Measurements from ENCODE around the gene CFAP210.

DNA sequence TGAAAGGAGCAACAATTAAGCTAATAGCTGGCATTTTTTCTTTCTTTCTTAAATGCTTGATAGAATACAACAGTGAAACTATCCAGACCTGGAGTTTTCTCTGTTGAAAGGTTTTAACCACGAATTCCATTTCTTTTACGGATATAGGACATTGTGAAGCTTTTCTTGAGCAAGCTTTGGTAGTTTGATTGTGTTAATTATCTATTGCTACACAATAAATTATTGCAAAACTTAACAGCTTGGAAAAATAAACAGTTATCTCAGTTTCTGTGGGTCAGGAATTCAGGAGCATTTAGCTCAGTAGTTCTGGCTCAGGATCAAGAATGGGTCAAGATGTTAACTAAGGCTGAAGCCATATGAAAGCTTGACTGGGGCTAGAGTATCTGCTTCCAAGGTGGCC is 11.7 kb upstream of the CFAP210 start:
- TF ChIP-seq, protein P1, sequence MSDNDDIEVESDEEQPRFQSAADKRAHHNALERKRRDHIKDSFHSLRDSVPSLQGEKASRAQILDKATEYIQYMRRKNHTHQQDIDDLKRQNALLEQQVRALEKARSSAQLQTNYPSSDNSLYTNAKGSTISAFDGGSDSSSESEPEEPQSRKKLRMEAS (CRISPR knock-in tag; IDR thresholded peaks at IDR 0.05) = no peak
- TF ChIP-seq, protein P2, sequence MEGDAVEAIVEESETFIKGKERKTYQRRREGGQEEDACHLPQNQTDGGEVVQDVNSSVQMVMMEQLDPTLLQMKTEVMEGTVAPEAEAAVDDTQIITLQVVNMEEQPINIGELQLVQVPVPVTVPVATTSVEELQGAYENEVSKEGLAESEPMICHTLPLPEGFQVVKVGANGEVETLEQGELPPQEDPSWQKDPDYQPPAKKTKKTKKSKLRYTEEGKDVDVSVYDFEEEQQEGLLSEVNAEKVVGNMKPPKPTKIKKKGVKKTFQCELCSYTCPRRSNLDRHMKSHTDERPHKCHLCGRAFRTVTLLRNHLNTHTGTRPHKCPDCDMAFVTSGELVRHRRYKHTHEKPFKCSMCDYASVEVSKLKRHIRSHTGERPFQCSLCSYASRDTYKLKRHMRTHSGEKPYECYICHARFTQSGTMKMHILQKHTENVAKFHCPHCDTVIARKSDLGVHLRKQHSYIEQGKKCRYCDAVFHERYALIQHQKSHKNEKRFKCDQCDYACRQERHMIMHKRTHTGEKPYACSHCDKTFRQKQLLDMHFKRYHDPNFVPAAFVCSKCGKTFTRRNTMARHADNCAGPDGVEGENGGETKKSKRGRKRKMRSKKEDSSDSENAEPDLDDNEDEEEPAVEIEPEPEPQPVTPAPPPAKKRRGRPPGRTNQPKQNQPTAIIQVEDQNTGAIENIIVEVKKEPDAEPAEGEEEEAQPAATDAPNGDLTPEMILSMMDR (IDR thresholded peaks at IDR 0.05) = no peak
- no peak for TF ChIP-seq NR2C2 (CRISPR knock-in tag; IDR thresholded peaks at IDR 0.05)
- TF ChIP-seq JUN (CRISPR knock-in tag; IDR thresholded peaks at IDR 0.05) = no peak
- TF ChIP-seq, protein P3, sequence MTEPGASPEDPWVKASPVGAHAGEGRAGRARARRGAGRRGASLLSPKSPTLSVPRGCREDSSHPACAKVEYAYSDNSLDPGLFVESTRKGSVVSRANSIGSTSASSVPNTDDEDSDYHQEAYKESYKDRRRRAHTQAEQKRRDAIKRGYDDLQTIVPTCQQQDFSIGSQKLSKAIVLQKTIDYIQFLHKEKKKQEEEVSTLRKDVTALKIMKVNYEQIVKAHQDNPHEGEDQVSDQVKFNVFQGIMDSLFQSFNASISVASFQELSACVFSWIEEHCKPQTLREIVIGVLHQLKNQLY (CRISPR knock-in tag; IDR thresholded peaks at IDR 0.05) = no peak
- no peak for TF ChIP-seq GTF2I (CRISPR knock-in tag; conservative IDR thresholded peaks at IDR 0.05)
- no peak for TF ChIP-seq ESRRA (CRISPR knock-in tag; IDR thresholded peaks at IDR 0.05; ENCODE audit: borderline replicate concordance)
- no peak for TF ChIP-seq TEAD4 (CRISPR knock-in tag; IDR thresholded peaks at IDR 0.05)
- no peak for TF ChIP-seq NFYB (CRISPR knock-in tag; conservative IDR thresholded peaks at IDR 0.05; ENCODE audit: low read depth)
- TF ChIP-seq, protein P4, sequence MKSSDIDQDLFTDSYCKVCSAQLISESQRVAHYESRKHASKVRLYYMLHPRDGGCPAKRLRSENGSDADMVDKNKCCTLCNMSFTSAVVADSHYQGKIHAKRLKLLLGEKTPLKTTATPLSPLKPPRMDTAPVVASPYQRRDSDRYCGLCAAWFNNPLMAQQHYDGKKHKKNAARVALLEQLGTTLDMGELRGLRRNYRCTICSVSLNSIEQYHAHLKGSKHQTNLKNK (CRISPR knock-in tag; IDR thresholded peaks at IDR 0.05) = no peak
- TF ChIP-seq, protein P5, sequence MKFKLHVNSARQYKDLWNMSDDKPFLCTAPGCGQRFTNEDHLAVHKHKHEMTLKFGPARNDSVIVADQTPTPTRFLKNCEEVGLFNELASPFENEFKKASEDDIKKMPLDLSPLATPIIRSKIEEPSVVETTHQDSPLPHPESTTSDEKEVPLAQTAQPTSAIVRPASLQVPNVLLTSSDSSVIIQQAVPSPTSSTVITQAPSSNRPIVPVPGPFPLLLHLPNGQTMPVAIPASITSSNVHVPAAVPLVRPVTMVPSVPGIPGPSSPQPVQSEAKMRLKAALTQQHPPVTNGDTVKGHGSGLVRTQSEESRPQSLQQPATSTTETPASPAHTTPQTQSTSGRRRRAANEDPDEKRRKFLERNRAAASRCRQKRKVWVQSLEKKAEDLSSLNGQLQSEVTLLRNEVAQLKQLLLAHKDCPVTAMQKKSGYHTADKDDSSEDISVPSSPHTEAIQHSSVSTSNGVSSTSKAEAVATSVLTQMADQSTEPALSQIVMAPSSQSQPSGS (CRISPR knock-in tag; IDR thresholded peaks at IDR 0.05; ENCODE audit: borderline replicate concordance, low read depth) = no peak
- TF ChIP-seq, protein P6, sequence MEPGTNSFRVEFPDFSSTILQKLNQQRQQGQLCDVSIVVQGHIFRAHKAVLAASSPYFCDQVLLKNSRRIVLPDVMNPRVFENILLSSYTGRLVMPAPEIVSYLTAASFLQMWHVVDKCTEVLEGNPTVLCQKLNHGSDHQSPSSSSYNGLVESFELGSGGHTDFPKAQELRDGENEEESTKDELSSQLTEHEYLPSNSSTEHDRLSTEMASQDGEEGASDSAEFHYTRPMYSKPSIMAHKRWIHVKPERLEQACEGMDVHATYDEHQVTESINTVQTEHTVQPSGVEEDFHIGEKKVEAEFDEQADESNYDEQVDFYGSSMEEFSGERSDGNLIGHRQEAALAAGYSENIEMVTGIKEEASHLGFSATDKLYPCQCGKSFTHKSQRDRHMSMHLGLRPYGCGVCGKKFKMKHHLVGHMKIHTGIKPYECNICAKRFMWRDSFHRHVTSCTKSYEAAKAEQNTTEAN (CRISPR knock-in tag; IDR thresholded peaks at IDR 0.05) = no peak
